AG09319 (cell line): ENCODE results near the gene PDXDC1.
"Not testable (repeated sequence)": the region's sequence is repeated elsewhere in the genome, so short reads cannot be mapped to it uniquely, and the experiment has no call there.

ENCODE experiments used
- DNase-seq: peaks from one replicate; pipeline ENCODE4 v3.0.0-alpha.2; 2010; ENCODE audit warnings: low read depth; ENCODE audit errors: extremely low read depth

The PDXDC1 gene

DNA sequence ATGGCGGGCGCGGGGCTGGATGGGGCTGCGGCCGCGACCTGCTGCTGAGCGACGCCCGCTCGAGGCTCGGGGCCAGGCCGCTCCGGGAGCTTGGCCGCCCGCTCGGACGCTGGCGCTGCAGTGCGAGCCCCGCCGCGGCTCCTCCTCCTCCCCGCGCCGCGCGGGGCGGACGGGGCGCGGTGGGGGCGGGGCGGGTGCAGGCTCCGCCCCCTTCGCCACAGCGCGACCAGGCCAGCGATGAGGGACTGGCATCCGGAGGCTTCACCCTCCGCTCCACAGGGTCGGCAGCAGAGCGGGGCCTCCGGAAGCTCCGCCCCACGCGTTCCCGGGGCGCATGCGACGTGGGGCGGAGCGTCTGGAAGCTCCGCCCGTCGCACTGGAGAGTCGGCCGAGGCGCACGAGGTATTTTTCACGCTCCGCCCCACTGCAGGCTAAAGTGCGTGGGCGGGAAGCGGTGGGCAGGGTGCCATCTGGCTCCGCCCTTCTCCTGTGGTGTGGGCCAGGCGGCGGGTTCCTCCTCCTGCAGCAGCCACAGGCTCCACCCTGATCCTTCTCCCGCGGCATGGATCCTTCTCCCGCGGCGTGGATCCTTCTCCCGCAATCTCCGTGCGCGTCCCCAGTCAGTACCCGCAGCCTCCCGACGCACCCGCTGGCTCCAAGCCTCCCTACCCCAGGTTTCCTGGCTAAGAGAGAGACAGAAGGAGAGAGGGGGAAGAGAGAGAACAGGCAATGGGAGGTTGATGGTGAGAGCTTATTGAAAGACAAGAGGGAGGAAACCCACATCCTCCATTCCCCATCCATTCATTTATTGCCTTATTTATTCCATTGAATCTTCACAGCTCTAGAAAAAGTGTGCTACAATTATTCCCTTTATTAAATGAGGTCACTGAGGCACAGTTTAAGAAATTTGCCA is 180.1 kb downstream of the PDXDC1 start:
- peak; percentile 86 for DNase-seq

DNA sequence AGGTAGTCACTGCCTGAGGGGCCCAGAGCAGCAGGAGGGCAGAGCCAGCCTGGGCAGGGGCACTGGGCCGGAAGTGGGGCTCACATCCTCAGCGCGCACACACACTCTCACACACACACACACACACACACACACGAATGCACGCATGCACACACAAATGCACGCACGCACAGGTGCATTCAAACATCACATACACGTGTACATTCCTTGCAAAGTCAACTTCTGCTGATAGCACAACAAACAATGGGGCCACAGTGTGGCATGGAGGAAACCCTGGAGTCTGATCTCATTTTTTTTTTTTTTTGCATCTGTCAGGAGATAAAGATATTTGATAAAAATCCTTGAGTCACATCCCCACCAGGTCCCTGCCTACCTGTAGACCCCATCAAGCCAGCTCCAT is 182.8 kb downstream of the PDXDC1 start:
- not testable (repeated sequence) for DNase-seq

DNA sequence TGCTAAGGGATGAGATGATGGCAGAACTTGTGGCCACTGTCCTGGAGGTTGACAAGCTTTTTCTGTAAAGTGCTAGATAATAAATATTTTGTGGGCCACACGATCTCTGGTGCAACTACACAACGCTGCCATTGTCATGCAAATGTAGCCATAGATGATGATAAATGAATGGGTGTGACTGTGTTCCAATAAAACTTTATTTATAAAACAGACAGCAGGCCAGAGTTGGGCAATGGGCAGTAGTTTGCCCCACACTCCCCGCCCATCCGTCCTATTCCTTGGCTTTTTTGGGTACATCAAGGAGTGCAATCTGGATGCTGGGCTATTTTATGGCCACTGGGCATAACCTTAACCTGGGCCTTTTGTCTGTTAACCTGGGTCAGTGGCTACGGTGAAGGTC is 184.8 kb downstream of the PDXDC1 start:
- DNase-seq: not testable (repeated sequence)

DNA sequence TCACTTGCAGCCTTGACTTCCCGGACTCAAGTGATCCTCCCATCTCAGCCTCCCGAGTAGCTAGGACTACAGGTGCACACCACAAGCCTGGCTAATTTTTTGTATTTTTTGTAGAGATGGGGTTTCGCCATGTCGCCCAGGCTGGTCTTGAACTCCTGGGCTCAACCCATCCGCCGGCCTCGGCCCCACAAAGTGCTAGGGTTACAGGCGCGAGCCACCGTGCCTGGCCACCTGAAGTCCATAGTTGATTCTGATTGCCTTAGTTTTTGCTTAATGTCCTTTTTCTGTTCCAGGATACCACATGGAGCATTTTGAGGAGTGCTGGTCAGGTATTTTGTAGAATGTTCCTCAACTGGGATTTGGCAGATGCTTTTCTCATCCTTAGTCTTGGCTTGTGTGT is 185.7 kb downstream of the PDXDC1 start:
- not testable (repeated sequence) for DNase-seq

DNA sequence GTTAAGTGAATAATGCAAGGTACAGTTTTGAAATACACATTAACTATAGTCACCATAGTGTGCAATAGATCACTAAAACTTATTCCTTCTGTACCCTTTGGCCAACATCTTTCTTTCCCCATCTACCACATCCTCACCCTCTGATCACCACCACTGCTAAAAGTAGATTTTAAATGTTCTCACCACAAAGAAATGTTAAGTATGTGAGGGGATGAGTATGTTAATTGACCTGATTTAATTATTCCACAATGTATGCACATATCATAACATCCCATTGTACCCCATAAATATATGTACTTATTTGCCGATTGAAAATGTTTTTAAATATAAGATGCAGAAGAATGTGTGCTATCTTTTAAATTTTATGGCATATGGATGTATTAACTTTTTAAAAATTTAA is 188.2 kb downstream of the PDXDC1 start:
- not testable (repeated sequence) for DNase-seq

DNA sequence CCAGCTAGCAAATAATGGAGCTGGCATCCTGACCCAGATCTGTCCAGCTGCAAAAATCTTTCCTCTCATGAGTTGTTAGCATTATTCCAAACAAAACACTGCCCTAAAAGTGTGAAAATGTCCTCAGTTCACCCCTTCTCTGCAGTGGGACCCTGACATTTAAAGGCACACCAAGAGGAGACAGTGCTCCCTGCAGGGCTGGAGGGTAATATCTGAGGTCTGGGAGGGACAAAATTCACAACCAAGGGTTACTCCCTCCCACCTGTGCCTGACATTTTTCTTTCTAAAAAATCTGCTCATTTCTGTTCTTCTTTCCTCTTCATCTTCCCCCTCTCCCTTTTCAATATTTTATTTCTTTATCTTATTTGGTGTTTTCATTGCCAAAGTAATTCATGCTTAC is 191.4 kb downstream of the PDXDC1 start:
- not testable (repeated sequence) for DNase-seq

DNA sequence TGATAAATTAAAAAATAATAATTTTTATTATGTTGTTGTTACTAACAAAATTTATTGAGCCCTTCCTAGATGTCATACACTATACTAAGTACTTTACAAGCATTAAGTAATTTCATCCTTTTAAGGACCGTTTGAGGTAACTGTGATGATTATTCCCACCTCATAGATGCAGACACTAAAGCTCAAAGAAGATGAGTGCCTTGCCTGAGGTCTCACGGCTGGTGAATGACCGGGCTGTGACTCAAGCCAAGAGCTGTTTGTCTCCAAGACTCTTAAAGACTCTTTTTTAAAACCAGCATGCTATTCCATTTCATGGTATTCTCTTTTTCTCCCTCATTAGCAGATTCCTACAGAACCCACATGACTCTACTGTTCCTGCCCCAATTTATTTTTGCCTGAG is 193.5 kb downstream of the PDXDC1 start:
- DNase-seq: not testable (repeated sequence)

DNA sequence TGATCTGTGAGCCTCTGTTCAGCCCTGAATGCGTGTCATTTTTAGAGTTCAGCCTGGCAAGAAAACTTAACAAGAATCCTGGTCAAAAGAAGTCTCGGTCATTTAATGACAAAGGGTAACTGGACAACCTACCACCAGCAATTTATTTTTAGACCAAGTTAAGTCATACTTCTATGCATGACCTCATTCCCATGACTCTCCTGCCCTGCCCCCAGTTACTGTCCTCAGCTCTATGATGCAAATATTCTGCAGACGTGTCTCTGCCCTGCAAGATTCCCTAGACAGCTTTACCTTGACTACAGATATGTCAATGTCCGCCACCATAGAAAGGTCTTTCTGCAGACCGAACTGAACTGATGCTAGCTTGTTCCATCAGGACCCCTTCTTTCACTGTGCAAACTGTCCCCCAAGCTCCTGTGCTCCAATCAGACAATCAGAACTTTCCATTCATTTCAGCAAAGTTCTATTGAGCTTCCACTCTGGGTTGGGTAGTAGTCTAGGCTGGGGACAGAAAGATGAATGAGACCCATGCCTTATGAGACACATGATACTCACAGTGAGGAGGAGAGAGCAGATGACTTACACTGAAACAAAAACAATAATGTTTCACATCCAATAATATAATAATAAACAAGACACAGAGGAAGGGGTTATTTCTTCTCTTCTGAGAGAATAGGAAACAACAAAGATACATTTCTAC is 194.3 kb downstream of the PDXDC1 start:
- not testable (repeated sequence) for DNase-seq

DNA sequence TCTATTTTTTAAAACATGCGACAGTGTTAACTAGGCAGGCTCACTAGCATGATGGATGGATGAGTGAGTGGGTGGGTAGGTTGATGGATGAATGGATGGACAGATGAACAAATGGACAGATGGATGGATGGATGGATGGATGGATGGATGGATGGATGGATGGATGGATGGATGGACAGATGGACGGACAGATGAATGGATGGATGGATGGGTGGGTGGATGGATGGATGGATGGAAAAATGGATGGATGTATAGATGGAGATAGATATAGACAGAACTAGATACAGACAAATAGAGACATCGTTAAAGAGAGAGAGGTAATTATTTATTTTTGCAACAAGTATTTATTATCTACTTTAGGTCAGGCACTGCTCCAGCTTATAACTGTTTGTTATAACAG is 205.1 kb downstream of the PDXDC1 start:
- DNase-seq: not testable (repeated sequence)

DNA sequence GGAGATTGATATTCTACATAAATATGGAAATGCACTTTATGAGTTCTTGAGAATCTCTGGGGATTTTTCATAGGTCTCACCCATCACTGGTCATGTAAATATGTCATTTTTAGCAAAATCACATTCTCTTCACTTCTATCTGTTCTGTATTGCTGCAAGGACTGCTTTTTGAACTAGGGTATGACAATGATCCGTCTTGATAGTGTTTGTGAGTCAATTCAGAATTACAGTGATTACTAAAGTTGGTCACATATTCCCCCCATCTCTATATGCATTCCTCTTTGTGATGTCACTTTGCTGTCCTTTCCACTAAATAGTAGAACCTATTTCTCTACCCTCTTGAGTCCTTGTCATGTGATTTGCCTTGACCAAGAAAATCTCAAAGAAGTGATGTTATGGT is 206.1 kb downstream of the PDXDC1 start:
- not testable (repeated sequence) for DNase-seq

DNA sequence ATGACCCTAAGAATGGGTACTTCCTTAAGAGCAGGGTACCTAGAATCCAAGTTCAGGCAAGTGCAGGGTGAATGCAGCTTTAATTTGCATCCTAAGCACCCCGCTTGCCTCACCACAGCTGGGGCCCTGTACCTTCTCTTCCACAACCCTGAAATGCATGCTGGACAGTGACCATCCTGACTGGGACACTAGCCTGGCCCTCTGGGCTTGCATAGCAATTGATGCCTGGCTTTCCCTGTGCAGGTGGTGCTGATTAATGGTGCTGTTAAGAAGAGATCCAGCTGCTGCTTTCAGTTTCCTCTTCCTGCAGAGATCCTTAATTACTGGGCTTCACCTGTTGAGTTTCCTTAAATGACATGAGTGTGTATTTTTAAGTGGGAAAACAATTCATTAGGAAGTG is 209.2 kb downstream of the PDXDC1 start:
- DNase-seq: not testable (repeated sequence)
